Measurements from ENCODE around the gene NDUFA8.
"Not testable (repeated sequence)": the region's sequence is repeated elsewhere in the genome, so short reads cannot be mapped to it uniquely, and the experiment has no call there.

NDUFA8 gene

GRCh38 chr9:122121391-122121790 lies 38.2 kb downstream of the NDUFA8 start:
- no peak for DNase-seq (ENCODE audit: low spot score)

GRCh38 chr9:122120316-122121071 lies 39.1 kb downstream of the NDUFA8 start:
- no peak for DNase-seq (ENCODE audit: low spot score)

DNA sequence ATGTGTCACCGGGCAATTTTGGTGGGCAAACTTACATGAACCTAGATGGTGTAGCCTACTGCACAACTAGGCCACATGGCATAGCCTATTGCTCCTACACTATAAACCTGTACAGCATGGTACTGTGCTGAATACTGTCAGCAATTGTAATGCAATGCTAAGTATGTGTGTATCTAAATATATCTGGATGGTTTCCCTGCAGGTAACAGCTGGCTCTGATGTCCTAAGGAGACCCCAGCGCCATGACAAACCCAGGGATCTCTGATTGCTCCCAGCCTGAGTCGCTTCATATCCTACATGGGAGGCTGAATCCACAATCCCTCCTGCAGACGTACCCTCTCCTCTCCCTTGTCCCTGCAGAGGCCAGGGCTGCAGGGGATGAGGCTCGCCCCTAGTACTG lies 39.9 kb downstream of the NDUFA8 start:
- DNase-seq (ENCODE audit: low spot score): no peak

DNA sequence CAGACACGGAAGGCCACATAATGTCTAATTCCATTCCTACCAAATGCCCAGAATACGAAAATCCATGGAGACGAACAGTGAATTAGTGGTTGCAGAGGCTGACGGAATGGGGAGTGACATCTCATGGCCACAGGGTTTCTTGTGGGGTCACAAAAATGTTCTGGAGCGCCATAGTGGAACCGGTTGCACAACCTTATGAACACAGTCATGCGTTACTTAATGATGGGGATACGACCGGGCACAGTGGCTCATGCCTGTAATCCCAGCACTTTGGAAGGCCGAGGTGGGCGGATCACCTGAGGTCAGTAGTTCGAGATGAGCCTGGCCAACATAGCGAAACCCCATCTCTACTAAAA lies 40.4 kb downstream of the NDUFA8 start:
- DNase-seq (ENCODE audit: low spot score): no peak

GRCh38 chr9:122118343-122119165 lies 41.0 kb downstream of the NDUFA8 start:
- DNase-seq (ENCODE audit: low spot score): no peak

- not testable (repeated sequence) for DNase-seq (ENCODE audit: low spot score)
Observed at GRCh38 chr9:122117241-122117640, 42.3 kb downstream of the NDUFA8 start.

DNA sequence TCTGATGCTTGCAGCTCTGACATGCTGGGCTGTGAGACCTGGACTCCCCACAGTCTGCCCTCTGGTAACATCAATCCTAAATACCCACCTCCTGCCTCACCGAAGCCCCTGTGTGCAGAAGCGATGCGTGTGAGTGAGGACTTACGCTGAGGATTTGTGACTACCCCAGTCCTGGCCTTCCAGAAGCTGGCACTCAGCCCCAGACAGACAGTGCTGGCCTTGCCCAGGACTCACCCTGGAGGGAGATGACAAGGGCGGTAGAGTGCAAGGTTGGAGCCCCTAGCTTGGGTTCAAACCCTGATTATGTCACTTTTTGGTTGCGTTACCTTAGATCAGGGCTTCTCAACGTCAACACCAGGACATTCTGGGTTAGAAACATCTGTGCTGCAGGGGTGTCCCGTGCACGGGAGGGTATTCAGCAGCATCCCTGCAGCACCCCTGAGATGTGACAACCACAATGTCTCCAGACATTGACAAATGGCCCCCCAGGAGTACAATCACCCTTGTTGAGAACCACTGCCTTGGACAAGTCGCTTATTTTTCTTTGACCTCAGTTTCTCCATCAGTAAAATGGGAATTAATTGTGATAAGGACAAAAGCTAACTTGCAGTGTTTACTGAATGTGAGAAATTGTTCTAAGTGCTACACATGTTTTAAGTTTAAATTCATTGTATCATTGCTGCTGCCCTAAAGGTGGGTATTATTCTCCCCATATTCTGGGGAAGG lies 43.0 kb downstream of the NDUFA8 start:
- DNase-seq (ENCODE audit: low spot score): no peak

GRCh38 chr9:122116040-122116439 lies 43.5 kb downstream of the NDUFA8 start:
- no peak for DNase-seq (ENCODE audit: low spot score)

GRCh38 chr9:122115176-122116035 lies 44.2 kb downstream of the NDUFA8 start:
- DNase-seq (ENCODE audit: low spot score): no peak

- DNase-seq (ENCODE audit: low spot score): no peak
Observed at GRCh38 chr9:122113574-122113973, 46.0 kb downstream of the NDUFA8 start.

DNA sequence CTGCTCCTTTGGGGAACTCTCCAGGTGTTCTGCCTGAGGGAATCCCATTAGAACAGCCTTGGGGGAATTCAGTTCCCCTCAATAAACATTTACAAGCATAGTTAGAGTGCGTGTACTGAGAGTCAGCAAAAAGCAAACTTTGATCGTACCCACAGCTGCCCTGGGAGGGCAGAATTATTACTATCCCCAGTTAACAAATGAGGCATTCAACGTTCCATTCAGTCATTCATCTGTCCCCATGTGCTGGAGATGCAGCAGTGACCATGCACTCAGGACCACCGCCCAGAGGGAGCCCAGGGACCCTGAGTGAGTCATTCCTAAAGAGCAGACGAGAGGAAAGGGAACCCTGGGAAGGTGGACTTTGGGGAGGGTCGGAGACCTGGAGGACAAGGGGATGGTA lies 47.3 kb downstream of the NDUFA8 start:
- DNase-seq (ENCODE audit: low spot score): no peak

- no peak for DNase-seq (ENCODE audit: low spot score)
Observed at GRCh38 chr9:122111413-122112085, 48.0 kb downstream of the NDUFA8 start.

- DNase-seq (ENCODE audit: low spot score): no peak
Observed at GRCh38 chr9:122110100-122110833, 49.3 kb downstream of the NDUFA8 start.

DNA sequence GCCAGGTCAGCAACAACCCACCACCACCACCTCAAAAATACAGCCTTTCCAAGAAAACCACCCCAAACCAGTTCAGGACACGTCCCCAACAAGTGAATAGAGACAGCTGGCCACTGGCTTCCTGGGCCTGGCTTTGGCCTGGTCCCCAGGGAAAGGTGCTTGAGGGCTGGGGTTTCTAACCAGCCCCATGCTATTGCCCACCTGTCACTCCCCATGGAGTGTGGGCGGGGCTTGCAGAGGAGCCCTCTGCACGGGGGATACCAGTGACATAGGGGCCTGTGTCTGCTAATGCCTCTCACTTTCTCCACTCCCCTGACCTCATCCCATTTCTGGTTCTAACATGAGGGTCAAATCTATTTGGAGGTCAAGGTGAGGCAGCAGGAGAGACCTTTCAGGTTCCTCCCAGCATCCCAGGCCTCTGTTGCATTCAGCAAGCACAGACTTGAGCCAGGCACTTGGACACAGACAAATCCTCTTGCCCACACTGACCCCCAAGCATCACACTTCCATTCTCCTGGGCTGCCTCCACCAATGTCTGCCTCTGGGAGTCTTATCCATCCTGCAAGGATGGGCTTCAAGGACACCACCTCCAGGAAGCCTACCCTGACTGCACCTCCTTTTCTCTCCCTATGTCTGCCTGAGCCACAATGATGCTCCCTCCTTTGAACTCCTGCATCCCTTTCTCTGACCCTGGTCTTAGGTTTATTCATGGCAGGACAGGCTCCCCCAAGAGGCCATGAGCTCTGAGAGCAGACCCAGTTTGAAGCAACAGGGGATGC lies 50.4 kb downstream of the NDUFA8 start:
- no peak for DNase-seq (ENCODE audit: low spot score)

DNA sequence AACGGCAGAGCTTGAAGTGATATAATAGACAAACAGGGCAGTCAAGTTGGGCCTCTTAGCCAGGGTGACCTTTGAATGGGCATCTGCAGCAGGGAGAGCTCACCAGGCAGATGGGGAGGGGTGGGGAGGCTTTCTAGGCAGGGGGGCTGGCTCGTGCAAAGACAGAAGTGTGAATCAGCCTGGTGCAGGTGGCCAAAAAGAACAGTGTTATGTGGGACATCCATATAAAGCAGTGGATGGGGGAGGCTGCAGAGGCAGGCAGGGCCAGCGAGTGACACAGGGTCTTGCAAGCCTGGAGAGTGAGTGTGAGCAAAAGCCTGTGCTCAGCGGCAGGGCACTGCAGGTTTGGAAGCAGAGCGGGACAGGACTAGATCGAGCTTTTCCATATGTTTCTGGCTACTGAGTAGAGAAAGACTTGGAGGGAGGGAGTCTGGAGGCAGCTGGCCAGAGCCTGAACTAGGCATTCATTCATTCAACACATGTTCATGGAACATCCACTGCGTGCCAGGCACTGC lies 52.2 kb downstream of the NDUFA8 start:
- DNase-seq (ENCODE audit: low spot score): no peak

DNA sequence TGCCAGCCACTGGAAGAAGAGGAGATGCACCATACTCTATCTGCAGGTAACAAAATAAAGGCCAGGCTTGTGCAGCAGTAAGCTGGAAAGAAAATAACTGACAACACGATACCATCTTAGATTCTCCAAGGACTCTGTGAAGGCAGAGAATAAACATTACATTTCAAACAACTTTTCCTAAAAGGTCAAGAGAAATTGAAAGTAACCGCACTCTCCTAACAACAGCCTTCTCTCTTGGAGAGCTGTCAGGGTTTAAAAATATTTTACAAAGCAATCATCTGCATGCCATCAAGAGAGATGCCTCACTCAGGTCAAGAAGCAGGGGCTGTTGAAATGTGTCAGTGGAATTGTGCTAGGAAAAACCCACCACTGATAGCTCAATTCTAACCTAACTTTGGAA lies 53.0 kb downstream of the NDUFA8 start:
- no peak for DNase-seq (ENCODE audit: low spot score)

DNA sequence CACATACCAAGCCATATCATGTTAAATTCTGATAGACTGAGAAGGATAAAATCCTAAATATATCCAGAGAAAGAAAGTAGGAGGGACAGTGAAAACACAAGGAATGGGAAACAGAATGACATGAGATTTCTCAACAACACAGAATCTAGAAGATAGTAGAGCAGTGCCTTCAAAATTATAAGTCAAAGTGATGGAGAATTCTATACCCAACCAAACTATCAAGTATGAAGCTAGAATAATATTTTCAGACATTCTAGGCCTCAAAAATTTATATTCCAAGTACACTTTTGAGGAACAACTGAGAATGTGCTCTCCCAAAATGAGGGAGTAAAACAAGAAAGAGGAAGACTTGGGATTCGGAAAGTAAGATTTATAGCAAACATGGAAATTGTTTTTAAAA lies 55.6 kb downstream of the NDUFA8 start:
- no peak for DNase-seq (ENCODE audit: low spot score)

DNA sequence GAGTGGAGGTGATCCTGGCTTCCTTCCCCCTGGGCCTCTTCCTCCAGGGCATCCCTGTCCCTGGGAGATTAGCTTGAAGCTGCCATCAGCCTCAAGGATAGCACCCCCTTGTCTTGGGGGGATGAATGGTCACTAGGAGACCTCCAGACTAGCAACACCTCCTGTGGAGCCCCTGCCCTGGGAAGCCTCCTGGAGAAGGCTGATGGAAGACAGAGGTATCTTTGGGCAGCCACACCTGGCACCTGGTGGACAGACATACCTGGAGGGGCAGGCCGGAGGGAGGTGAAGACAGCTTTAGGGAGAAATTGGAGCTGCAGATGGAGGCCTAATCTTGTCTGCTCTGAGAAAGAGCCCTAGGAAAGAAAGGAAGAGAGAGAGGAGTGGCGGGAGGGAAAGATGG lies 57.4 kb downstream of the NDUFA8 start:
- DNase-seq (ENCODE audit: low spot score): no peak

- DNase-seq (ENCODE audit: low spot score): no peak
Observed at GRCh38 chr9:122100756-122101155, 58.8 kb downstream of the NDUFA8 start.
